SH-SY5Y (cell line): ENCODE data around the gene FALEC.

ENCODE experiments used
- GATA2 ChIP-seq: IDR thresholded peaks from 2 replicates; pipeline ENCODE4 v1.6.1; 2011; ENCODE audit warnings: mild to moderate bottlenecking, low read depth, low read length
- GATA3 ChIP-seq: IDR thresholded peaks from 2 replicates; pipeline ENCODE4 v1.6.1; 2011; ENCODE audit warnings: low read depth, mild to moderate bottlenecking, low read length, moderate library complexity

DNA sequence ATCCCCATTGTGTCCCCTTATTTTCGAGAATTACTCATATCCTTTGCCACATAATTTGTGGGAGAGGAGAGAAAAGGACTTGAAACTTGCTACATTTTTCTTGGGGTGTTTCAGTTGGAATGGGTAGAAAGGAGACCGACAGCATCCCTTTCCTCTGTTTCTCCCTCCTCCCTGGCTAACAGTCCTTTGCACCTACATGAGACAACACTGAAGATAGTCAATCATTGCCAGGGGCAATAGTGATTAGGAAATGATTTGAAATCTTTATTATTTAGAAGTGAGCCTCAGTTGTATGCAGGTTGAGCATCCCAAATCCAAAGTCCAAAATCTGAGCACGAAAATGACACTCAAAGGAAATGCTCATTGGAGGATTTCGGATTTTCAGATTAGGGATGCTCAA is 36.2 kb upstream of the FALEC start:
- TF ChIP-seq GATA2, result no peak
- no peak for TF ChIP-seq GATA3
